ENCODE data around the gene CD79A. TPM values are rescaled to one million over a fixed set of nuclear protein-coding genes. Genes with fewer than 3 reads are reported as not detected.

CD79A gene
- total and polyA plus RNA-seq, 7 donors, result 1.8 to 169 (median 3.6) TPM; not detected in 4

DNA sequence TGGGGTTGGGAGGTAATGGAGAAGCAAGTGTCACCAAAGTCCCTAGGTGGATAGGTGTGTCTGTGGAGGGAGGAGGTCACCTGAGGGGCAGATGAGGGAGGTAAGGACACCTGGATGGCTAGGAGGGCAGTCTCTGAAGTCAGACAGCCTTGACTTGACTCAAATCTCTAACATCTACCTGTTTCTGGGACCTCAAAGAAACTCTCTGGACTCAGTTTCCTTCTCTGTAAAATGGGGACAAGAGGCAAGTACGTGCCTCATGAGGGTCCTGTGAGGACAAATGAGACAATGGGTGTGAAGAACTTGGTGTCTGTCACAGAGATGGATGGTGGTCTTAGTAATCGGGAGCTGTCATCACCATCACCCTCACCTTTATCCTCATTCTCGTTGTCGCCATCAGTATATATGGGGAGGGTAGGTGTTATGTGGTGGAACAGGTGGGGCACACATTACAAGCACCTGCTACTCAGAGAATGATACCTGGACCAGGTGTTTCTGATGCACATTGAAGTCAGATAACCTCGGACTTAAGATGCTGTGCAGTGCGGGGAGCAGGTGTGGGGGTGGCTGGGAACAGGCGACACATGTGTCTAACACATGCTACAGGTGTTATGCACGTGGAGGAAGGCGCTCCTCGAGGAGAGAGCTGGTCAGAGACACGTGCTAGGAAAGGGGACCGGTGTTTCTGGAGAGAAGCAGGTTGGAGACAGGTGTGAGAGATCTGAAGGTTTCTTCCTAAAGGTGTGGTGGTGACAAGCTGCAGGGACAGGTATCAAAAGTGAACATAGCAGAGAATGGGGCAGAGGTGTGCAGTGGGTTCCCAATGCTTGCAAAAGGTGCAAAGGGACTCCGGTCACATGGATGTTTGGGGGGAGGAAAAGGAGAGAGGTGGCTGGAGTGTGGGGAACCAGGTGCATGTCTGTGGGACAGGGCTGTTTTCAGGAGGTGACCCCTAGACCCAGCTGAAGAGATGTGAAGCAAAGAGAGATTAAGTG is 47.4 kb downstream of the CD79A start:
- intact Hi-C loops (cut with DNase I), result no loop called here
- Histone ChIP-seq H3K36me3 (no peaks in the 10 kb centered on the region), H3K27me3 (peaks cover 72 to 98% (median 97%) of the 10 kb centered on the region in 3 donors), H3K9me3 (no peaks in the 10 kb centered on the region), H3K4me1 (peaks cover 0 to 20% (median 18%) of the 10 kb centered on the region in 4 donors), H3K4me3 (no peak overlapping the region), H3K27ac (no peak overlapping the region)
- WGBS, 2 donors, result 50 to 53% methylated on average over 13 of the region's 13 CpGs
- TF ChIP-seq POLR2A (IDR thresholded peaks at IDR 0.05) (no peak), POLR2AphosphoS5 (IDR thresholded peaks at IDR 0.05) (no peak), CTCF (IDR thresholded peaks at IDR 0.05) (no peak), EP300 (IDR thresholded peaks at IDR 0.05) (no peak)
- DNase-seq, result no peak

- H3K4me3 ChIP-seq, result no peak overlapping the region
- H3K27ac ChIP-seq, result no peak overlapping the region
- TF ChIP-seq EP300 (IDR thresholded peaks at IDR 0.05) (no peak), CTCF (IDR thresholded peaks at IDR 0.05) (no peak), POLR2A (IDR thresholded peaks at IDR 0.05) (no peak), POLR2AphosphoS5 (IDR thresholded peaks at IDR 0.05) (no peak)
- DNase-seq, result no peak
- WGBS, 2 donors, result 66 to 72% methylated on average over 7 of the region's 7 CpGs
- H3K9me3 ChIP-seq, result no peaks in the 10 kb centered on the region
- peaks cover 82 to 99% (median 98%) of the 10 kb centered on the region in 3 donors for H3K27me3 ChIP-seq
- intact Hi-C loops (cut with DNase I), result no loop called here
- no peaks in the 10 kb centered on the region for H3K36me3 ChIP-seq
- H3K4me1 ChIP-seq, result peaks cover 0 to 21% (median 18%) of the 10 kb centered on the region in 4 donors
Observed at GRCh38 chr19:41925208-41926003, 48.3 kb downstream of the CD79A start.

DNA sequence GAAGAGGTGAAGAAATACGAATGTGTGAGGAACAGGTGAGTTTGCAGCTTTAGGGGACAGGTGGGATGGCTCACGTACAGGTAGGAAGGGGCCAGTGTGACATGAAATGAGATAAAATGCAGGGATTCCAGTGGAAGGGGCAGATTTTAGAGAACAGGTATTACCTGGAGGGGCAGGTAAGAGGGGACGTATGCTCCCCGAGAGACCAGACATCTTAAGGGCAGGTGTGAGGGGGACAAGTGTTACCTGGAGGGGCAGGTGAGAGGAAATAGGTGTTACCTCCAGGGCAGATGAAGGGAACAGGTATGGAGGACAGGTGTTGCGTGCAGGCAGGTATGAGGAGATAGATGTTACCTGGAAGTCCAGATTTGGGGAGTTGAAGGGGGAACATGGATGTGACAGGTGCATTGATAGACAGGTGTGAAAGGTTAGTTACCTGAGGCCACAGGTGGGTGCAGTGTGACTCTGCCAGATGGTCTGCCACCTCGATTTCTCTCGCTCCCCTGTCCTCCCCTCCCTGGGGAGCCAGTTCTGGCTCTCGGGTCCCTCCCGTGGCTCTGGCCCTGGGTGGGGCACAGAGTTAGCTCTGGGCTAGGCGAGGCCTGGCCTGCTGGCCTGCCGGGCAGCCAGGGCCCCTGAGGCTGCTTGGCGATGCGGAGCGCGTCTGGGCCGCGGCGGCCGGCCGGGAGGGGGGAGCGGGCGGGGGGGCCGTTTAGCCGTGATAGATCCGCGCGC is 49.1 kb downstream of the CD79A start:
- Histone ChIP-seq H3K4me1 (peaks cover 0 to 21% (median 18%) of the 10 kb centered on the region in 4 donors), H3K9me3 (no peaks in the 10 kb centered on the region), H3K27me3 (peaks cover 85 to 99% (median 98%) of the 10 kb centered on the region in 3 donors), H3K27ac (no peak overlapping the region), H3K36me3 (no peaks in the 10 kb centered on the region), H3K4me3 (no peak overlapping the region)
- DNase-seq, result no peak
- WGBS, 2 donors, result 55 to 59% methylated on average over 27 of the region's 27 CpGs
- no peak for TF ChIP-seq EP300 (IDR thresholded peaks at IDR 0.05)
- no peak for TF ChIP-seq CTCF (IDR thresholded peaks at IDR 0.05)
- no peak for TF ChIP-seq POLR2A (IDR thresholded peaks at IDR 0.05)
- TF ChIP-seq POLR2AphosphoS5 (IDR thresholded peaks at IDR 0.05), result no peak
- intact Hi-C loops (cut with DNase I), result no loop called here

GRCh38 chr19:41926763-41927496 is 49.9 kb downstream of the CD79A start:
- DNase-seq, result no peak
- 69 to 84% methylated on average over 16 of the region's 16 CpGs for WGBS, 2 donors
- Histone ChIP-seq H3K4me1 (peaks cover 0 to 21% (median 18%) of the 10 kb centered on the region in 4 donors), H3K36me3 (no peaks in the 10 kb centered on the region), H3K27ac (no peak overlapping the region), H3K27me3 (peaks cover 82 to 99% (median 98%) of the 10 kb centered on the region in 3 donors), H3K9me3 (no peaks in the 10 kb centered on the region), H3K4me3 (no peak overlapping the region)
- TF ChIP-seq EP300 (IDR thresholded peaks at IDR 0.05), result no peak
- no peak for TF ChIP-seq POLR2A (IDR thresholded peaks at IDR 0.05)
- TF ChIP-seq POLR2AphosphoS5 (IDR thresholded peaks at IDR 0.05), result no peak
- TF ChIP-seq CTCF (IDR thresholded peaks at IDR 0.05), result no peak
- intact Hi-C loops (cut with DNase I), result no loop called here

Measured in sigmoid colon (tissue), 7 donors.